ENCODE measurements around the gene ANKRD18A. TPM values are rescaled to one million over a fixed set of nuclear protein-coding genes. Genes with fewer than 3 reads are reported as not detected.

Gene ANKRD18A
- total RNA-seq, 4 donors from 2014 or later, result 0.42 to 3.5 (median 1.6) TPM

DNA sequence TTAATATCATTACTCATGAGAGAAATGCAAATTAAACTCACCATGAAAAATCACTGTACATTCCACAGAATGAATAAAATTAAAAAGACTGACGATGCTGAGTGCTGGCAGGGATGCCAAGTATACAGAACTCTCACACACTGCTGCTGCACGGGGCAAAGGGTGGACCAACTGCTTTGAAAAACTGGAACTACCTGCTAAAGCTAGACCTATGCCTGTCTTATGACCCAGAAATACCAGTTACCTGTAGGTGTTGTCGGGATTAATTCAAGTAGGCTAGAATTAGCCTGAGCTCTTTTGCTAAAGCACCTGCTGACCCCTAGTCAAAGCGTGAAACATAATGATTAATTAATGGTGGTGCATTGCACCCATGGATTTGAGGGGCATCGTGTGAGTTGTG is 36.5 kb upstream of the ANKRD18A start:
- WGBS, 2 donors, result 30 to 72% methylated on average over 5 of the region's 5 CpGs

DNA sequence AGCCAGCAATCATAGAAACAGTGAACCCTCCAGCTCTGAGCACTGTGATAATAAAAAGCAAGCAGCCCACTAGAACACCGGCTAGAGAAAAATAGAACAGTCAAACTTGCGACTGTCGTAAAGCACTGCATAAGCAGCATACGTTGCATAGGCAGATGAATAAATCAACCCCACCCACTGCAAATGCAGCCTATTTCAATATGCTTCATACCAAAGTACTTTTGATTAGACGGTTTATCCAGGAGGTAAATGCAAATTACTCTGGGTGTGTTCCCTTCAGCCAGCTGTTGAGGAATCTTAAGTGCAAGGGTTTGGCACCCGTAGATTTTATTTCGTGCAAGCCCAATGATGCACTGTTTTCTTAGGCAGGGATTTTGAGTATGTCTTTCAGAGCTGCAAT is 32.1 kb upstream of the ANKRD18A start:
- H3K36me3 ChIP-seq, result no peaks in the 10 kb centered on the region
- H3K27me3 ChIP-seq, result no peaks in the 10 kb centered on the region
- H3K9me3 ChIP-seq, result no peaks in the 10 kb centered on the region
- H3K27ac ChIP-seq, result no peak overlapping the region
- DNase-seq (ENCODE audit: low spot score in 2 of 2), result no peak
- no peak overlapping the region for H3K4me3 ChIP-seq
- 57 to 75% methylated on average over 7 of the region's 7 CpGs for WGBS, 2 donors
- H3K4me1 ChIP-seq, result peaks cover 0 to 5% (median 0%) of the 10 kb centered on the region in 4 donors
- no peak for TF ChIP-seq POLR2A (IDR thresholded peaks at IDR 0.05)
- TF ChIP-seq EP300 (IDR thresholded peaks at IDR 0.05), result no peak
- TF ChIP-seq, protein P1, sequence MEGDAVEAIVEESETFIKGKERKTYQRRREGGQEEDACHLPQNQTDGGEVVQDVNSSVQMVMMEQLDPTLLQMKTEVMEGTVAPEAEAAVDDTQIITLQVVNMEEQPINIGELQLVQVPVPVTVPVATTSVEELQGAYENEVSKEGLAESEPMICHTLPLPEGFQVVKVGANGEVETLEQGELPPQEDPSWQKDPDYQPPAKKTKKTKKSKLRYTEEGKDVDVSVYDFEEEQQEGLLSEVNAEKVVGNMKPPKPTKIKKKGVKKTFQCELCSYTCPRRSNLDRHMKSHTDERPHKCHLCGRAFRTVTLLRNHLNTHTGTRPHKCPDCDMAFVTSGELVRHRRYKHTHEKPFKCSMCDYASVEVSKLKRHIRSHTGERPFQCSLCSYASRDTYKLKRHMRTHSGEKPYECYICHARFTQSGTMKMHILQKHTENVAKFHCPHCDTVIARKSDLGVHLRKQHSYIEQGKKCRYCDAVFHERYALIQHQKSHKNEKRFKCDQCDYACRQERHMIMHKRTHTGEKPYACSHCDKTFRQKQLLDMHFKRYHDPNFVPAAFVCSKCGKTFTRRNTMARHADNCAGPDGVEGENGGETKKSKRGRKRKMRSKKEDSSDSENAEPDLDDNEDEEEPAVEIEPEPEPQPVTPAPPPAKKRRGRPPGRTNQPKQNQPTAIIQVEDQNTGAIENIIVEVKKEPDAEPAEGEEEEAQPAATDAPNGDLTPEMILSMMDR (IDR thresholded peaks at IDR 0.05), result no peak

More for the DNA sequence above, 36.5 kb upstream of the ANKRD18A start:
- TF ChIP-seq POLR2A (IDR thresholded peaks at IDR 0.05) (no peak), EP300 (IDR thresholded peaks at IDR 0.05) (no peak)
- TF ChIP-seq, protein P1 (IDR thresholded peaks at IDR 0.05), result no peak
- no peak overlapping the region for H3K27ac ChIP-seq
- H3K4me1 ChIP-seq, result peaks cover 0 to 5% (median 0%) of the 10 kb centered on the region in 4 donors
- DNase-seq (ENCODE audit: low spot score in 2 of 2), result no peak
- H3K36me3 ChIP-seq, result no peaks in the 10 kb centered on the region
- H3K27me3 ChIP-seq, result no peaks in the 10 kb centered on the region
- no peak overlapping the region for H3K4me3 ChIP-seq
- H3K9me3 ChIP-seq, result no peaks in the 10 kb centered on the region

DNA sequence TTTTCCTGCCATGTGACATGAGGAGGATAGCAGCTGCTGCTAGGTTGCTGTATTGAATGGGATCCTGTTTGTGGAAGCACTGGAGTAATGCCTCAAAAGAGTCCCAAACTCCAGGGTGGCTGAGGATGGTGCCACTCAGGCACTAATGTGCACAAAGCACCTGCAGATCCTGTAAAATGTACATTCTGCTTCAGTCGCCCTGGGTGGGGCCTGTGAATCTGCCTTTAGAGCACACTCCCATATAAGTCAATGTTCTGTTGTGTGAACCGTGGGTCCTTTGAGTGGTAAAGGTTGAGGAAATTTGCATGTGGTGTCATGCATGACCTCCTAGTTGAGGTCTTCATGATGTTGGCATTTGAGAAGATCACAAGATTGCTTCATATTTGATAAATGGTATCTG is 31.6 kb upstream of the ANKRD18A start:
- Histone ChIP-seq H3K36me3 (no peaks in the 10 kb centered on the region), H3K4me1 (peaks cover 0 to 5% (median 0%) of the 10 kb centered on the region in 4 donors), H3K27ac (no peak overlapping the region), H3K4me3 (no peak overlapping the region), H3K9me3 (no peaks in the 10 kb centered on the region), H3K27me3 (no peaks in the 10 kb centered on the region)
- TF ChIP-seq, protein P1 (IDR thresholded peaks at IDR 0.05), result no peak
- TF ChIP-seq EP300 (IDR thresholded peaks at IDR 0.05) (no peak), POLR2A (IDR thresholded peaks at IDR 0.05) (no peak)
- DNase-seq (ENCODE audit: low spot score in 2 of 2), result no peak
- WGBS, 2 donors, result 70 to 87% methylated on average over 2 of the region's 2 CpGs

DNA sequence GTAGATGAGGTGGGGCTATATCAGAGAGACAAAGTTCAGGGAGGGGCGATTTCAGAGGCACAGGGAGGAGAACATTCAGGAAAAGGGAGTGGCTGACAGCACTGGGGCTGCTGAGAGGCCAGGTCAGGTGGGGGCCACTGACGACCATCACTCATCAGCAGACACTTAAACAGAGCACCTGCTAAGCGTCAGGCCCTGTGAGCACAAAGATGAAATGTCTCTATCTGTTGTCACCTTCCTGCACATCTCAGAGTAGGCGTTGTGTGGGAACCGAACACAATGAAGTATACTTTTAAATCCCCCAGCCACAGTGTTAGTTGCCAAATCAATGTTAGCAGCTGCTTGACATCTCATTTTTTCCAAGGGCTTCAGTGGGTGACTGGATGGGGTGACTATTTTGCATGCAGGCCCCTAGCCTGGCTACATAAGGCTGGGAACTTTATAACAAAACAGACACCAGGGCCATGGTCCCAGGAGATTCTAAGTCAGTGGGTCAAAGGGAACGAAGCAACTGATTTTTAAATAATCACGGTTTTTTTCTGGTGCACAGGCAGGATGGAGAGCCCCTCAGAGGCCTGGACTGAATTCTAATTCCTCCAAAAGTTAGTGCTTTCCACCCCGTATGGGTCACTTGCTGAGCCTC is 31.1 kb upstream of the ANKRD18A start:
- DNase-seq (ENCODE audit: low spot score in 2 of 2), result no peak
- TF ChIP-seq, protein P1 (IDR thresholded peaks at IDR 0.05), result no peak
- TF ChIP-seq POLR2A (IDR thresholded peaks at IDR 0.05), result no peak
- TF ChIP-seq EP300 (IDR thresholded peaks at IDR 0.05), result no peak

DNA sequence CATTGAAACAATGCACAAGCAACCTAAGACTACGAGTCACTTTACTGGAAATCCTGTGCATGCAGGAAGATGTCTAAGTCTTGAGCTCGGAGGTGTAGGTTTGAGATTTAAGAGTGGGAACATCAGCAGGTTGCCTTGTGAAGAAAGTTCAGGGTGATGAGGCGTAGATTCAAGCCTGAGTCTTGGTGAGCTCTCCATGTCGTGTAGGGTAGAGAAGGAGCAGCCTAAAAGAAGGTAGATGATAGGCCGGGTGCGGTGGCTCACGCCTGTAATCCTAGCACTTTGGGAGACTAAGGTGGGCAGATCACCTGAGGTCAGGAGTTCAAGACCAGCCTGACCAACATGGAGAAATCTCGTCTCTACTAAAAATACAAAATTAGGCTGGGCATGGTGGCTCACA is 30.2 kb upstream of the ANKRD18A start:
- Histone ChIP-seq H3K9me3 (no peaks in the 10 kb centered on the region), H3K4me3 (no peak overlapping the region), H3K36me3 (no peaks in the 10 kb centered on the region), H3K27me3 (no peaks in the 10 kb centered on the region), H3K27ac (no peak overlapping the region), H3K4me1 (peaks cover 0 to 5% (median 0%) of the 10 kb centered on the region in 4 donors)
- 93 to 96% methylated on average over 8 of the region's 8 CpGs for WGBS, 2 donors
- TF ChIP-seq EP300 (IDR thresholded peaks at IDR 0.05), result no peak
- TF ChIP-seq POLR2A (IDR thresholded peaks at IDR 0.05), result no peak
- TF ChIP-seq, protein P1 (IDR thresholded peaks at IDR 0.05), result no peak
- DNase-seq (ENCODE audit: low spot score in 2 of 2), result no peak

More for the DNA sequence above, 31.1 kb upstream of the ANKRD18A start:
- Histone ChIP-seq H3K9me3 (no peaks in the 10 kb centered on the region), H3K27ac (no peak overlapping the region), H3K4me3 (no peak overlapping the region), H3K4me1 (peaks cover 0 to 5% (median 0%) of the 10 kb centered on the region in 4 donors), H3K27me3 (no peaks in the 10 kb centered on the region), H3K36me3 (no peaks in the 10 kb centered on the region)
- 66 to 71% methylated on average over 8 of the region's 8 CpGs for WGBS, 2 donors

Measured in tibial nerve (tissue), 4 donors.